Small intestine (tissue), 7 donors: ENCODE results near the gene TENM3. TPM values are rescaled to one million over a fixed set of nuclear protein-coding genes. Genes with fewer than 3 reads are reported as not detected.

Experiments
- DNase-seq, 2 donors: peaks; one replicate each; pipeline versions ENCODE4 v3.0.0 to v3.0.0-alpha.2; 2013
- FAIRE-seq: peaks from 2 replicates; lab custom pipeline; 2012; peaks lifted over from hg19 to GRCh38; lab: Jason Lieb, UNC
- H3K27ac ChIP-seq, 3 donors: one replicate each; pipeline ENCODE4 v1.5.1; 2013; ENCODE audit warnings: low read length in 2 of 3, mild to moderate bottlenecking in 2 of 3, control low read depth in 1 of 3, inconsistent platforms in 1 of 3, low read depth in 1 of 3, moderate library complexity in 1 of 3
- H3K27me3 ChIP-seq, 3 donors: one replicate each; pipeline ENCODE4 v1.6.1; 2013; ENCODE audit warnings: low read length in 3 of 3, inconsistent platforms in 1 of 3; ENCODE audit not compliant: control insufficient read depth in 3 of 3, insufficient read depth in 3 of 3
- H3K36me3 ChIP-seq, 3 donors: one replicate each; pipeline ENCODE4 v1.6.1; 2013; ENCODE audit warnings: low read length in 3 of 3, inconsistent platforms in 1 of 3, low read depth in 1 of 3, mild to moderate bottlenecking in 1 of 3, moderate library complexity in 1 of 3; ENCODE audit not compliant: control insufficient read depth in 3 of 3, insufficient read depth in 2 of 3
- H3K4me1 ChIP-seq, 3 donors: one replicate each; pipeline ENCODE4 v1.6.1; 2013; ENCODE audit warnings: low read length in 2 of 3, inconsistent platforms in 1 of 3, low read depth in 1 of 3, mild to moderate bottlenecking in 1 of 3, moderate library complexity in 1 of 3; ENCODE audit not compliant: control insufficient read depth in 3 of 3, insufficient read depth in 2 of 3
- H3K4me3 ChIP-seq, 3 donors: one replicate each; pipeline ENCODE4 v1.5.1; 2013; ENCODE audit warnings: low read length in 3 of 3, control low read depth in 1 of 3, inconsistent platforms in 1 of 3, low read depth in 1 of 3, mild to moderate bottlenecking in 1 of 3, moderate library complexity in 1 of 3
- H3K9me3 ChIP-seq, 2 donors: one replicate each; pipeline ENCODE4 v1.6.1; 2013; ENCODE audit warnings: low read depth in 1 of 2, low read length in 1 of 2; ENCODE audit not compliant: control insufficient read depth in 2 of 2, insufficient read depth in 1 of 2
- WGBS, 3 donors: extraction: QIAGEN DNeasy Blood & Tissue Kit; methylation state at CpG; one replicate each; pipeline ENCODE4 v1.1.7; 2013; 5-methylcytosine and 5-hydroxymethylcytosine counted together
- polyA plus RNA-seq, 4 donors: library from polyadenylated mRNA; stranded (reverse) in 3 of 4; unstranded in 1 of 4; fragments of 200-250 nt in 3 of 4; fragments of 120-200 nt in 1 of 4; gene quantifications; one replicate each; pipeline versions ENCODE4 v1.2.1 to v1.2.3, GENCODE V29; 2013
- donor health status: healthy with polysubstance abuse.
- donor health status: control.
- donor health status: control.
- donor health status: Bipolar disorder and iron deficiency.
- donor health status: healthy.

The TENM3 gene
- polyA plus RNA-seq, 4 donors: 0.45 to 4.5 (median 1.1) TPM

- Histone ChIP-seq H3K4me3 (no peak overlapping the region), H3K27ac (no peak overlapping the region), H3K4me1 (no peaks in the 10 kb centered on the region), H3K36me3 (peaks cover 0 to 2% (median 0%) of the 10 kb centered on the region in 3 donors), H3K27me3 (no peaks in the 10 kb centered on the region), H3K9me3 (no peaks in the 10 kb centered on the region)
- FAIRE-seq (no peak), DNase-seq (no peak)
- WGBS, 3 donors: 70 to 85% (median 77%) methylated on average over 8 of the region's 8 CpGs
Observed at GRCh38 chr4:182738283-182739047, 495.3 kb downstream of the TENM3 start.

- Histone ChIP-seq H3K4me3 (no peak overlapping the region), H3K4me1 (no peaks in the 10 kb centered on the region), H3K27ac (no peak overlapping the region), H3K9me3 (no peaks in the 10 kb centered on the region), H3K27me3 (no peaks in the 10 kb centered on the region), H3K36me3 (peaks cover 0 to 2% (median 0%) of the 10 kb centered on the region in 3 donors)
- DNase-seq (no peak), FAIRE-seq (no peak)
- 78 to 82% (median 79%) methylated on average over 3 of the region's 3 CpGs for WGBS, 3 donors
Observed at GRCh38 chr4:182740256-182740655, 497.1 kb downstream of the TENM3 start.

- Histone ChIP-seq H3K4me1 (no peaks in the 10 kb centered on the region), H3K27ac (no peak overlapping the region), H3K9me3 (no peaks in the 10 kb centered on the region), H3K36me3 (peaks cover 0 to 2% (median 0%) of the 10 kb centered on the region in 3 donors), H3K27me3 (no peaks in the 10 kb centered on the region), H3K4me3 (no peak overlapping the region)
- WGBS, 3 donors: 93 to 97% (median 94%) methylated on average over 6 of the region's 6 CpGs
- FAIRE-seq (no peak), DNase-seq (no peak)
Observed at GRCh38 chr4:182741054-182741453, 497.9 kb downstream of the TENM3 start.

GRCh38 chr4:182741914-182742313 lies 498.7 kb downstream of the TENM3 start:
- no peaks in the 10 kb centered on the region for H3K9me3 ChIP-seq
- H3K4me1 ChIP-seq: no peaks in the 10 kb centered on the region
- no peak overlapping the region for H3K27ac ChIP-seq
- no peak overlapping the region for H3K4me3 ChIP-seq
- 27 to 73% (median 40%) methylated on average over 5 of the region's 5 CpGs for WGBS, 3 donors
- H3K36me3 ChIP-seq: peaks cover 0 to 2% (median 0%) of the 10 kb centered on the region in 3 donors
- FAIRE-seq (no peak), DNase-seq (no peak)
- H3K27me3 ChIP-seq: no peaks in the 10 kb centered on the region

- H3K27ac ChIP-seq: no peak overlapping the region
- H3K9me3 ChIP-seq: no peaks in the 10 kb centered on the region
- no peaks in the 10 kb centered on the region for H3K27me3 ChIP-seq
- FAIRE-seq (no peak), DNase-seq (no peak)
- H3K4me3 ChIP-seq: no peak overlapping the region
- no peaks in the 10 kb centered on the region for H3K4me1 ChIP-seq
- H3K36me3 ChIP-seq: peaks cover 0 to 2% (median 0%) of the 10 kb centered on the region in 3 donors
Observed at GRCh38 chr4:182743815-182744214, 500.6 kb downstream of the TENM3 start.

GRCh38 chr4:182745237-182745636 lies 502.0 kb downstream of the TENM3 start:
- no peaks in the 10 kb centered on the region for H3K9me3 ChIP-seq
- WGBS, 3 donors: 32 to 62% (median 39%) methylated on average over 4 of the region's 4 CpGs
- H3K27me3 ChIP-seq: no peaks in the 10 kb centered on the region
- no peaks in the 10 kb centered on the region for H3K4me1 ChIP-seq
- peaks cover 0 to 2% (median 0%) of the 10 kb centered on the region in 3 donors for H3K36me3 ChIP-seq
- H3K27ac ChIP-seq: no peak overlapping the region
- FAIRE-seq (no peak), DNase-seq (no peak)
- H3K4me3 ChIP-seq: no peak overlapping the region

GRCh38 chr4:182746876-182747275 lies 503.7 kb downstream of the TENM3 start:
- no peak for FAIRE-seq

GRCh38 chr4:182748283-182748682 lies 505.1 kb downstream of the TENM3 start:
- WGBS, 3 donors: 75 to 86% (median 84%) methylated on average over 8 of the region's 8 CpGs
- H3K4me1 ChIP-seq: no peaks in the 10 kb centered on the region
- H3K9me3 ChIP-seq: no peaks in the 10 kb centered on the region
- H3K27ac ChIP-seq: no peak overlapping the region
- no peaks in the 10 kb centered on the region for H3K27me3 ChIP-seq
- H3K4me3 ChIP-seq: no peak overlapping the region
- no peak for FAIRE-seq
- no peaks in the 10 kb centered on the region for H3K36me3 ChIP-seq
- no peak for DNase-seq

More at GRCh38 chr4:182746876-182747275, 503.7 kb downstream of the TENM3 start:
- no peak for DNase-seq
- H3K27ac ChIP-seq: no peak overlapping the region
- H3K27me3 ChIP-seq: no peaks in the 10 kb centered on the region
- H3K4me3 ChIP-seq: no peak overlapping the region
- H3K36me3 ChIP-seq: peaks cover 0 to 2% (median 0%) of the 10 kb centered on the region in 3 donors
- WGBS, 3 donors: 80 to 87% (median 82%) methylated on average over 4 of the region's 4 CpGs
- H3K4me1 ChIP-seq: no peaks in the 10 kb centered on the region
- no peaks in the 10 kb centered on the region for H3K9me3 ChIP-seq
